GM18511 (cell line): ENCODE data around the gene TOMM70.
"Not testable (repeated sequence)": the region's sequence is repeated elsewhere in the genome, so short reads cannot be mapped to it uniquely, and the experiment has no call there.

Experiments
- ATAC-seq: cut with Tn5 transposase; IDR thresholded peaks from one replicate; pipeline ENCODE4 v1.9.1; 2021; ENCODE audit warnings: mild to moderate bottlenecking, moderate library complexity; ENCODE audit not compliant: unreplicated experiment

TOMM70 gene

DNA sequence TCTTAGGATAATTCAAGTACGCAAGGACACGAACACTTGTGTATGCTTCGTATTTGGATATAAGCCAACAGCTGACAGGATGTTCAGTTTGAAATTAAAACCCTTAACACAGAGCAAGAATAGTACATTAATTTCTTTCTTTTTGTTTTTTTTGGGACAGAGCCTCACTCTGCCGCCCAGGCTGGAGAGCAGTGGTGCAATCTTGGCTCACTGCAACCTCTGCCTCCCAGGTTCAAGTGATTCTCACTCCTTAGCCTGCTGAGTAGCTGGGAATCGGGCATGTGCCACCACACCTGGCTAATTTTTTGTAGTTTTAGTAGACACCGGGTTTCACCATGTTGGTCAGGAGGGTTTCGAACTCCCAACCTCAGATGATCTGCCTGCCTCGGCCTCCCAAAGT lies 32.4 kb downstream of the TOMM70 start:
- ATAC-seq: no peak

DNA sequence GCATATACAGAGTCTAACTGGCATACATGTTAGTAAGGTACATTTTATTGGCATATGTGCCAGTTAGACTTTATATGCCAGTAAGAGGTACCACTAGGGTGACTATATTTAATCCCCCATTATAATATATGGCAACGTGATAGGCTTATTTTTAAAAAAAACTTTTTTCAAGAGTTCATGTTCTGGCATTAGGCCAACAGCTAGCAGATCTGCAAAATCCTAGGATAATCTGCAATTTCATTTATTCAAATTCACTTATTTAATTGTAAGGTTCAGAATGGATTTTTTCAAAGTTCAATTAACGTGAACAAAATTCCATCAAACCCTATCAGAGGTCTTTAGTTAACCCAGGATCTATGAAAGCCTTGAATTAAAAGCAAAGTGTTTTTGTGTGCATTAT lies 34.5 kb downstream of the TOMM70 start:
- no peak for ATAC-seq

DNA sequence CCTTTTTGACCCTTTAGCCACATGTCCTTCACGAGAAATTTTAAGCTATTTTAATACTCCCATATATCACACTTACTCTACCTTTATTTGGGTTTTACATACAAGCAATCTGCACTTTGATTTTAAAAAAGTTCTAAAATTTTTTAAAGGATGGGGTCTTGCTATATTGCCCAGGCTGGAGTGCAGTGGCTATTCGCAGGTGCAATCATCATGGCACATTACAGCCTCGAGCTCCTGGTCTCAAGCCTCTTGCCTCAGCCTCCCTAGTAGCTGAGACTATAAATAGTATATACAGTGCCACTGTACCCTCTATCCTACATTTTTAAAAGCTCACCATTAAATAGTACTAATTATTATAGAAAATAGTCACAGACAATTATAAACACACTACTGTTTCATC lies 36.5 kb downstream of the TOMM70 start:
- ATAC-seq: no peak

- no peak for ATAC-seq
These were observed 39.0 kb downstream of the TOMM70 start for GRCh38 chr3:100361897-100362296.

DNA sequence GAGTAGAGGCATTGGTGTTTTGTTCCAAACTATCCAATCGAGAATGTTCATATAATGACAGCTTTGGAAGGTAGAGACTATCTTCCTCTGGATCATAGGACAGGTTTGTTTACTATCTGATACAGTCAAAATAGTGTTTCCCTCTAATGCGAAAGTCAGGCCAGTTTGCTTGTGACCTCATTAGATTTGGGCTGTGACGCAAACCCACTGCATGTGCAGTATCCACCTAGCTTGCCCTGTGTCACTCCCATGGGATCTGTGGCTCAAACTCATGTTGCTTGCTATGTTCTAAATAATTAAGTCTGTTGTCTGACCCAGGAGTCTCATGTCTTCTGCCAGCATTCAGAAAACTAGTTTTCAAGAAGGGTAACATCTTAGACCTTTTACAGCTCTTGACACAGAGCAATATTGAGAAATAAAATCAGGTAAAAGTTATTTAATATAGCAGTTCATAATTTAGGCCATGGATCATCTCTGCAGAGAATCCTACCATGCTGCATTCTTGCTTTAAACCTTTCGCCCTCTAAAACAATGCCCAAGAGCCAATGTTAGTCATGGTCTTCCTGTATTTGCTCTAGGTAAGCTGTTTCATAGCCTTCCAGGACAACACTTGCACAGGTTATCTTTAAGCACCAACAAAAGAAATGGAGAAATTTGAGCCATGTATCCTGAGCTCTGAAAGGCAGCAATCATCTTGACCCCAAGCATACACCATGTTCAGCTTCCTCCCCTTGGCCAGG lies 40.0 kb downstream of the TOMM70 start:
- no peak for ATAC-seq

GRCh38 chr3:100359035-100359434 lies 41.9 kb downstream of the TOMM70 start:
- no peak for ATAC-seq

- no peak for ATAC-seq
These were observed 42.5 kb downstream of the TOMM70 start for GRCh38 chr3:100358413-100358812.

- no peak for ATAC-seq
These were observed 46.0 kb downstream of the TOMM70 start for GRCh38 chr3:100354850-100355249.

DNA sequence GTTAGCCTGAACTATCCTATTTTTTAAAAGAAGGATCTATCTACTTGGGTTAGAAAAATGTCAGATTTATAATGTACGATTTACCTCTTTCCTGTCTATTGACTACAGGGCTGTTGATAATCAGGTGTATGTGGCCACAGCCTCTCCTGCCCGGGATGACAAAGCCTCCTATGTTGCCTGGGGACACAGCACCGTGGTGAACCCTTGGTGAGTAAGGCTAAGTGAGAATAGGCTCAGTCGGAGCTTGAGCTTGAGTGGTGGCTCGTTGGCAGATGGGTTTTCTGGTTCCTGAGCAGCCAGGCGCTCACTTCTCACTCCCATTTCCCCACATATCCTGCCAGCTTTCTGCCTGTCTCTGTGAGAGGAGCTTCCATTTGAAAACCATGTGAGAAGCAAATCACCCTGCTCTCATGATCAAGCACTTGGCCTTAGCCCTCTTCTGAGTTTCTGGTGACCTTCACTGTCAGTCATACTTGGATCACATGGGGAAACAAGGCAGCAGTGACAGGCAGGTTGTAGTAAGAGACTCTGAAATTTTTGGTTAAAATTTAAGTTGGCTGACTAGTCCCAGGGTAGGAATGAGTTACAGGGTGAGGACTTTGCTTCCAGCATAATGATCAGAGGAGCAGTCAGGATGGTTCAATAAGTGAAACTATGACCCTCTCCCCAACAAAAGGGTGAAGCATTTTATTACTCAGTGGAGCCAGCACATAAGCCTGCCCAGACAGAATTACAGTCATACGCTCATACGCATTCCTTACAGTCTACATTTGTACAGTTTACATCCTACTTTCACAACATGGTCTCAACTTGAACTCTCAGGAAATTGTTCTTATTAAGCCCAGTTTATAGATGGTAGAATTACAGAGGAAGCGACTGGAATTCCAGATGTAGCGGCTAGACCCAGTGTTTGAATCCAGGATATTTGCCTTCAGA lies 48.3 kb downstream of the TOMM70 start:
- ATAC-seq: no peak

DNA sequence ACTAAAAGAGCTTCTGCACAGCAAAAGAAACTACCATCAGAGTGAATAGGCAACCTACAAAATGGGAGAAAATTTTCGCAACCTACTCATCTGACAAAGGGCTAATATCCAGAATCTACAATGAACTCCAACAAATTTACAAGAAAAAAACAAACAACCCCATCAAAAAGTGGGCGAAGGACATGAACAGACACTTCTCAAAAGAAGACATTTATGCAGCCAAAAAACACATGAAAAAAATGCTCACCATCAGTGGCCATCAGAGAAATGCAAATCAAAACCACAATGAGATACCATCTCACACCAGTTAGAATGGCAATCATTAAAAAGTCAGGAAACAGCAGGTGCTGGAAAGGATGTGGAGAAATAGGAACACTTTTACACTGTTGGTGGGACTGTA lies 49.1 kb downstream of the TOMM70 start:
- not testable (repeated sequence) for ATAC-seq

DNA sequence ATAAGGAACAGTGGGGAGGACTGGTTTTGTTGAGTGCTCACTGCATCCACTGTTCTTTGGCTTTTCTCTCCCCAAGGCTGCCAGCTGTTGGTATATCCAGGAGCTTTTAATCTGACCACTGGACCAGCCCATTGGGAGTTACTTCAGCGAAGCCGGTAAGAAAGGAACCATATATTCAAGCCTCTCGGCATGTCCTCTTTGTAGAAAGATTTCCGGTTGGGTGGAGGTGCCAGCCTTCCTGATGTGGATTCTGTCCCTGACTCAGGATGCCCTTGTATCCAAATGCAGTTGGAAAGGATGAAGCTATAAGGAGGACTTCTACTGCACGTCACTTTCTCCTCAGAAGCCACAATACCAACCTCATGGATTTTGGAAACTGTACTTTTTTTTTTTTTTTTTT lies 52.2 kb downstream of the TOMM70 start:
- no peak for ATAC-seq

DNA sequence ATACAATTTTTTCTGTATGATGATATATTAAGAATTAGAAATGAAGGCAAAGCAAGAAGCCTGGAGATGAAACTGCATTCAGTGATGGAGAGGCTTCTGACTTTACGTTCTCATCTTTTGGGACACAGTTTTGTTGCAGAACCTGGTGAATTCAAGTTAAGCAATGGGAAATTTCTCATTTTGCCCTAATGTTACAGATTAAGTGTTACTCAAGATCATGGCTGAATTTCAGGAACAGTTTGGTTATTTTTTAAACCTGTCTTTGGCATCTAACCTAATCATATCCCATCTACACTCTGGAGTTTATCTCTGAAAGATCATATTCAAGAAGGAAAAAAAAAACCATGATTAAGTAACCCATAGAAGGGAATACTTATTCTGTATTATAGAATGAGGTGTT lies 60.4 kb downstream of the TOMM70 start:
- no peak for ATAC-seq

DNA sequence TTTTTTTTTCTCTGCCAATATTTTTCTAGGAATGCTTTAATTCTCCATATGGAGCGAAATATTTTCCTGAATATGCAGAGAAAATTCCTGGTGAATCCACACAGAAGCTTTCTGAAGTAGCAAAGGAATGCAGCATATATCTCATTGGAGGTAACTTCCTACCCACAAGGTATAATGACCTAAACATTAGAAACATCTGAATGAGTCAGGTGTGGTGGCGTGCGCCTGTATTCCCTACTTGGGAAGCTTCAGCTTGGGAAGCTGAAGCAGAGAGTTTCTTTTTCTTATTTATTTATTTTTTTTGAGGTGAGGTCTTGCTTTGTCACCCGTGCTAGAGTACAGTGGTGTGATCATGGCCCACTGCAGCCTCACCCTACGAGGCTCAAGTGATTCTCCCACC lies 61.1 kb downstream of the TOMM70 start:
- no peak for ATAC-seq

DNA sequence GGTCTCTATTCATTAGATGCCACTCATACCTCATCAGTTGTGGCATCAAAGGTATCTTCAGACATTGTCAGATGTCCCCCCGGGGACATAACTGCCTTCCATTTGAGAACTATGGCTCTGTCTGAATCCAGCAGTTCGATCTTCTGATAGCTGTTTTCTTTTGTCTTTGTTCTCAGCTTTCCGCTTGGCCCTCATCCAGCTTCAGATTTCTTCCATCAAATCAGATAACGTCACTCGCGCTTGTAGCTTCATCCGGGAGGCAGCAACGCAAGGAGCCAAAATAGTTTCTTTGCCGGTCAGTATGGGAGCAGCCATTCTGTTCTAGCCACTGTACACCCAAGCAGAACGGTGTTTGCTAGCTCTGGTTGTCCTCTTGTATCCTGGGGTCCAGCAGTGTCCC lies 62.0 kb downstream of the TOMM70 start:
- no peak for ATAC-seq

DNA sequence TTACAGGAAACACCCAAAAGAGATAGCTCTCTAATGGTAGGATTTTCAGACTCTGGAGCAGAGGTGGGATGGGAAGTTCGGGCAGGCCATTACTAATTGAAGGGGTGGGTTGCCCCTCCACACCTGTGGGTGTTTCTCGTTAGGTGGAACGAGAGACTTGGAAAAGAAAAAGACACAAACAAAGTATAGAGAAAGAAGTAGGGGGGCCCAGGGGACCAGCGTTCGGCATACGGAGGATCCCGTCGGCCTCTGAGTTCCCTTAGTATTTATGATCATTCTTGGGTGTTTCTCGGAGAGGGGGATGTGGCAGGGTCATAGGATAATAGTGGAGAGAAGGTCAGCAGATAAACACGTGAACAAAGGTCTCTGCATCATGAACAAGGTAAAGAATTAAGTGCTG lies 64.7 kb downstream of the TOMM70 start:
- not testable (repeated sequence) for ATAC-seq

- peak; percentile 60 for ATAC-seq
These were observed 65.5 kb downstream of the TOMM70 start for GRCh38 chr3:100335434-100335833.

DNA sequence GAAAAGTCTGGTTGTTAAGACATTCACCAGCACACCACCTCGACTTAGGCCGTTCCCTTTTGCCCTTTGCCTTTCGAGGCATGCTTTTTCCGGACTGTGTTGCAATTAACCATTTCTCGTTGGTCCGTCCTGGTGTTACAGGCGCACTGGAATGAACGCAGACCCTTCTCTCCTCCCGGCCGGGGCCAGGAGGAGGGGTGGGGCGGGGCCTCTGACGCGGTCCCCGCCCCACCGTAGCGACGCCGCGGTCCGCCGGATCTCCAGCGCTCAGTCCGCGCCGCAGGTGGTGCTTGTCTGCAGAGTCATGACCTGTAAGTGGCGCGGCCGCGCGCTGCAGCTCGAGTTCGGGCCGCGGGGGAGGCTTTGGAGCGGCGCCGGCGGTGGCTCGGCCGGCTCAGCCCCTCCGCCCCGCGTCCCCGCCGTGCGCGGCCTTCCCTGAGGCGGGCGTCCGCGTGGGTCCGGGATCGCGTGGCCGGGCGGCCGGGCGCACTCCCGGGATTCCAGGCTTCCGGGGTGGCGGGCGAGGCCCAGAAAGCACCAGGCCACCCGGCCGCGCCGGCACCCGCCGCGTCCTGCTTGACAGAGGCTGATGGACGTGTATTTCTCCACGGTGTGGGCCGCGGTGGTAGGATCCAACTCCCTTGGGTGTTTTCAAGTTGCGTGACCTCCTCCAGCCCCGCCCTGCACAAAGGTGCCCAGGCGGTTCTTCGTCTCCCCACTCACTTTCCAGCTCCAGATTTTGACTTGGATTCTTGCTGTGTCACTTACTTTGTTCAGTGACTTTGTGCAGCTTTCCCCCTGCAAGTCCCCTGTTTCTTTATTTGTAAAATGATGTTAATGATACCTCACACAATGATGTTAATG lies 66.2 kb downstream of the TOMM70 start, which contains the start of gene NIT2:
NIT2 (plus strand) TSS at position 270 of the 864 bp plus-strand sequence; CDS start at position 305, 35 bp downstream.
- peak; percentile 94 for ATAC-seq

- peak; percentile 34 for ATAC-seq
These were observed 66.9 kb downstream of the TOMM70 start for GRCh38 chr3:100333970-100334487.

DNA sequence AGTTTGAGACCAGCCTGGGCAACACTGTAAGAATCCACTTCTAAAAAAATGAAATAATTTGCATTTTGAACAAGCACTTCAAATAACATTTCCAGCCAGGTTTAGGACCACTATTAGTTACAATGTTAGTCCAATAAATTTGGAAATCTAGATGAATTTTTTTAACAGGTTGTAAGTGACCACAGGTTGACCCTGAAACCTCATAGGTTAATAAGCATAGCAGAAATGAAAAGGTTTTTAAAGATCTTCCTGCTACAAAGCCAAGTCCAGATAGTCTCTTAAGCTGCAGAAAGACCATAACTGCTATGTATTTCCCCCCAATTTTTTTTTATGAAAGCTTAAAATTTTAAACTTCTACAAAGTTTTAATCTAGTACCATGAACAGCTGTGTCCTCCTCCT lies 67.8 kb downstream of the TOMM70 start:
- ATAC-seq: no peak

DNA sequence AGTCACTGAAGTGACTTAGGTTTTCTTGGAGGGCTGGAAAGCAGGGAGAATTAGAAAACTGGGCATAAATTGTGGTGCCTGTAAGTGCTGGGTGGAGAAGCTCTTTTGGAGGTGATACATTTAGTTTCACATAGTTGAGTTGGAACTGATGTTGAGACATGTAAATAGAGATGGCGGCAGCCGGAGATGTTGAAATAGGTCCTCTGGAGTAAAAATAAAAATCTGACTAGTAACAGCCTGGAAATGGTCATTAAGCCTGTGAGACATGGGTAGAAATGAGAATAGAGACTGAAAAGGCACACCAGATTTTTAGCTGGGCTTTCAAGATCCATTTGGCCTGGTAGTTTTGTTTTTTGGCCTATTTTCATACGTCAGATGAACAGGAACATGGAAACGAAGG lies 69.2 kb downstream of the TOMM70 start:
- ATAC-seq: no peak

DNA sequence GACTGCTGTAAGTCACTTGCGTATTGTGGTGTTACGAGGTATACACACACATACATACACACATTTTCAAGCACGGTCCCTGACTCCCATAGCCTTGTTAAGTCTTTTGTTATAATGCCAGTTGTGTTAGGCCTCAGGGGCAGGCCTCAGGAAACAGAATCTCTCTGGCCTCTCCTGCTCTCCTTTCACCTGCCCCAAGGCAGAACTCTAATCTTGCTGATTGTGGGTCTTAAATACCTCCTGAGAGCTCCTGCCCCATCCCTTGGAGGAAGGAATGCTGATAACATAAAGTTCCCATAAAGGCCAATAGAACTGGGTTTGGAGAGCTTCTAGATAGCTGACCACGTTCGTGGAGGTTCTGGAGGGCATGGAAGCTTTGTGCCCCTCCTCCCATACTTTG lies 70.2 kb downstream of the TOMM70 start:
- ATAC-seq: no peak
